ENCODE results near the gene PCYT2. TPM values are rescaled to one million over a fixed set of nuclear protein-coding genes. Genes with fewer than 3 reads are reported as not detected.

The PCYT2 gene
- total RNA-seq, 1 donor from 2014 or later, result 33.9 TPM

DNA sequence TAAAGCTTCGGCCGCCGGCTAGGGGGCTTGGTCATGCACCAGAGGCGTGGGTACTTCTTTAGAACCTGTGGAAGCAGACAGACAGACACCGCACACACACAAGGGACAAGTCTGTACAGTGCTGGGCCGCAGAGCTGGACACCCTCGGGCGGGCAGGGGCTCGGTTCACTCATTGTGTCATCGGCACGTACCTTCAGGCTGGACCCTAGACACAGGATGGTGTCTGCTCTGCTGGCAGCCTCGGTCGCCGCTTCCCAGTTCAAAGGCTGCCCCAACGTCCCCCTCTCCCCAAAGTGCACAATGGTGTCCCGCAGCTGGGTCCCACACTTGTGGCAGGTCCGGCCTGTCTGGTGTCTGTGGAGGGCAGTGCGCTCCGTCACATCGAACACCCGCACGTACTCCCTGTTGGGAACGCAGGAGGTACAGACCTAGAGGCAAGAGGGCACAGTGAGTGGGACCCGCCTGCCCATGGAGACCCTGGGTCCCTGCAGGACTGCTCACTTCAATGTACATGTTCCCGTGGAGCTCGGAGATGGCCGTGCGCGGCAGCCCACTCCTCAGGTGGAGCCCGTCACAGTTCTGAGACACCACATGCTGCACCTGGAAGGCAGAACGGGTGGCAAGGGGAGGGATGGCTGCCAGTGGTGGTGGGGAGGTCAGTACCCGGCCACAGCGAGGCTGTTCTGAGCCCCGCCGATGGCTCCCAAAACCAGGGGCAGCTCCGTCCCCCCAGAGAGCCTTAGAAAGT is 3.1 kb upstream of the PCYT2 start:
- no peak for DNase-seq (ENCODE audit: low spot score)

DNA sequence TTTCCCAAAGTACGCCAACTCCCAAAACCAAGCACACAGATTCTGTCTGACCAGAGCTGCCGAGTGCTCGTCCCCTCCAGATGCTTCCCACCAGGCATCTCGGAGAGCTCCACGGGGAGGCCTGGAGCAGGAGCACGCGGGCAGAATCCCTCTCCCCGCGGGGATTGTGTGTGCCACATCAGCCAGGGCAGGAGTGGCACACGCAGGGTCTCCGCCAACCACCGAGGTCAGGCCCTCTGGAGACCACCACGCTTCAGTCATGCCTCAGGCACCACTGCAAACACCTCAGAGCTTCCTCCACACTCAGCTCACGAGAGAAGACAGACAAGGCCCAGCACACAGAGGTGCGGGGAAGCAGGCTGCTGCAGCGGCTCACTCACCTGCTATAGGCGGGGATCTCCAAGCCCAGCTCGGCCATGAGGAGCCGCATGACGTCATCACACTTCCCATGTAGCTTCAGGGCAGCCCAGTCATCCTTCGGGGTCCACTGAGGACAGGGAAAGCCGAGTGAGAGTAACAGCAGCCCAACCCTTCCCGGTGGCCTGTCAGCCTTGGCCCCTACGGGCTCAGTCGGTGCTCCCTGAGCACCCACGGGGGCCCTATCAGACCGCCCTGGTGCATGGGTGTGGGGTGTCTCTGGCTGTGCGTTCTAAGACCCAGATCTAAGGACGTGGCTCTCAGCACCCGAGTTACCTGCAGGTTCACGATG is 2.3 kb upstream of the PCYT2 start:
- DNase-seq (ENCODE audit: low spot score), result no peak

DNA sequence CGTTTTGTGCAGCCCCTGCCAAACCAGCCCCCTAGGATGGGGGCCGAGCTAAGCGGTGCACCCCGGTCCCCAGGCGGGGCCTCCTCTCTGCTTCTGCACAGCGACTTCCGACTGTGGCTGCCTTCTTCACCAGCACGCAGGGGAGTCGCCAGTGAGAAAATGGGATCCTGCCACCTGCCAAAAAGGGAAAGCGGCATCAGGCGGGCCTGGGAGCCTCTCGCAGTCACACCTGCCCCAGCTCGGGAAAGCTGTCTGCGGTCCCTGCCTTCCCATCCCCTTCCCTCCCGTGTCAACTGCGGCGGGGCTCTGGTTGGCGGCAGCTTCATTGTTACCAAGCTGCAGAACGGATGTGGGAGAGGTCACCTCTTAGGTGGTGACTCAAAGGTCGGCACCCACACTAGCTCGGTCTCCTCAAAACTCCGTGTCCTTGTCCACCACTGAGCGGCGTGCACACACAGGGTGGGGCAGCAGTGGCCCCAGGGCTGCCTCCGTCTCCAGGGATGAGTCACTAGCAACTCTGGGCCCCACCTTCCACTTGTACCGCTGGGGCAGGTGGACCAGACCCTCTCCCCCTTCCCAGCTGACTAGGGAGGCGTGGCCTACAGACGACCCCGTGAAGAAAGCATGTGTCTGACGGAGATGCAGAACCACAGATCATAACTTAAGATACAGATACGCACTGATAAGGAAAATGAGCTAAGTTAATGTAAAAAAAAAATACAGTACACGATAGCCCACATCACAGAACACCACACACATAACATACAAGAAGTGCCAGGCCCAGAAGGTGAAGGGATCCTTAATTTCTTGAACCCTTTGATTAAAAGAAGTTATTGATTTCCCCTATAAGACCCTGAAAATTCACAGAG is 1.5 kb upstream of the PCYT2 start:
- DNase-seq (ENCODE audit: low spot score), result no peak

DNA sequence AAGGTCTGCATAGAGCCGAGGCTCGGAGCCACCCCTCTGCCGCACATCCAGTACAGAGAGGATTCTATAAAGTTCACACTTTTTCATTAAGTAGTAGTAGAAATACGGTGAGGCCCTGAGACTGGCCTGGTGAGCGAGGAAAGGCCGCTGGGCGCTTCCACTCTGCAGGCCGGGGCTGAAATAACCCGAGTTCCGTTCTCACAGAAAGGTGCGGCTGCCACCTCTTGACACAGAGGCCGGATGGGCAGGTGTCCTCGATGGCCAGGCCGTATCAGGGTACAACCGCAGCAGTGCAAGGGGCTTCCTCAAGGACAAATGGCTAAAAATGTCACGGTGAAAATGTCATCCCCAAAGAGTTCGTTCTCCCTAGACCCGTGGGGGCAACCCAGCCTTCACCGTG is 770 bp upstream of the PCYT2 start:
- DNase-seq (ENCODE audit: low spot score), result no peak

DNA sequence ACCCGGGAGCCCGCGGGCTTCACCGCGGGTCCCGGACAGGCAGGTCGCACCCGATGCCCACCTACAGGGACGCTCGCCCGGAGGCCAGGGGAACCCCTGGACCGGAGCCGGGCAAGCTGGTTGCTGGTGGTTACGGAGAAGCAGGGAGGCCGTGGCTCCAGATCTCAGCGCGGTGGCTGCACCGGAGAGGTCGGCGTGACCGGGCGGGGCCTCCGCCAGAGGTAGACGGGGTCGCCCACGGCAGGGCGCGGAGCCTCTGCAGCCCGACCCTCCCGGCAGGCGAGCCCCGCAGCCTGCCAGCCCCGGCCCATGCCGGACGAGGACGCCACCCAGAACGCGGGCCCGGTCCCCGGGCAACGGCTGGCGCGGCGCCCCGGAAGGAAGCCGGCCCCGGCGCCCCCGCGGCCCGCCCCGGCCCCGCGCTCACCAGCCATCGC is 341 bp downstream of the PCYT2 start:
- DNase-seq (ENCODE audit: low spot score), result no peak

DNA sequence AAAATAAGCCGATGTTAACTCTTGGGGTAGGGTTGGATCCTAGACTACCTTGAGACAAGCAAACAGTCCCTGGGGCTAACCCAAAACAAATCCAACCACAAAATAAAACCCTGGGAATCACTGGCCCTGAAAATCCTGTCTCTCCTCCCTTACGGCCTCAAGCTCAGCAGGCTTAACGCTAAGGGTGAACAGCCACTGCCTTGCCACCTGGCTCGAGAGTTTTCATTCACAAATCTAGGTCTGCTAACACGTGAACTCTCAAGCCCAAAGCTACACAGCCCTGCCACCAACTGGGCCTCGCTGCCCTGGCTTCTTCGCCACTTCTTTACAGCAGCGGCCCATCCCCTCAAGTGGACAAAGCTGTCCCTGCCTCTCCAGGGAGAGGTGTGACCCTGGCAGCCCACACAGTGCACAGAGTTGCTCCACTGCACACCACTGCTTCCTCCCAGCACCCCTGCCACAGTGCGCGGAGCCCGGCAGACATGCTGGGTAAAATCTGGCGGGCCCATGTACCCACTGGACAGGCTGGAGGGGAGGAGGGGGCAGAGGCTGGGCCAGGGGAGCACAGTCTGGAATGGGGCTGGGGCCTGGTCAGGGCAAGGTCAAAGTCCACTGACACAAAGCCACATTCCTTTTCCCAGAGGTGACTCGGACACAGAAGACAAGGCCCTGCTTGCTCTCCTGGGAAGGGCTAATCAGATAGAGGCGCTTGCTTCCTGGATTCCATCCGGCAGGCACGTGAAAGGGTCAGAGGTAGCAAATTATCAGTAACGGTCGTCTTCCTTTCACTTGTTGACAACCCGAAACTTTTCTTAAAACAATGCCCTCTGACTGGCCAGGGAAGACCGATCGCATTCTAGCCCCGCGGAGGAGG is 996 bp downstream of the PCYT2 start:
- DNase-seq (ENCODE audit: low spot score), result no peak

DNA sequence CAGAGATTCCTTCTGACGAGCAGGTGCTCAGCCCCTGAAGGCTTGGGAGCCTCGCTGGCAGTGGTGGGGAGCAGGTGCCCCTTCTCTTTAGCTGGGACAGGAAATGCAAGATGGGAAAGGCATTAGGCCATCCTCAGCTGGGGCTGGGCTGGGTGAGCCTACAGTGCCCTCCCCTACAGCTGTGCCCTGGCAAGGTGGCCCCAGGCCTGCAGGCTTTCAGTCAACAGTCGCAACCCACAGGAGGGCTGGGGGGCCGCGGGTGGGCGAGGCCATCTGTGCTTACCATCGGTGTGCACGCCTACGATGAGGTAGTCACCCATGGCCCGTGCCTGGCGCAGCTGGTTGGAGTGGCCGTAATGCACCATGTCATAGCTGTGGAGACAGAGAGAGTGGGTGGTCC is 2.0 kb downstream of the PCYT2 start:
- no peak for DNase-seq (ENCODE audit: low spot score)

DNA sequence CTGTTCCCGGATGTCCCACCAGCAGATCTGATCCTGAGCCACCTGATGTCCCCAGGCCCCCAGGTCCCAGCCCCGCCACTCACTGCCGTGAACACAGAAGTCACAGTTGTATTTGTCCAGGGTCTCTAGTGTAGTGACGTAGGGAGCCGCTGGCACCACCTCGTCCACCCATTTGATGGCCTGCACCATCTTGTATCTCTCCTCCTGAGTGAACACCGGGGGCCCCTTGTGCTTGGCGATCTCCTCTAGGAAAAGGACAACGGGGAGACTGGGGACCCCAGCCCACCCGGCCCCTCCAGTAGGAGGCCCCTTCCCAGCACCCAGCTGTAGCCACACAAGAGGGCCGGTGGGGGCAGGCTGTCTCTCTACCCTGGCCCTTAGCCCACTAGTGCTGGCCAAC is 2.4 kb downstream of the PCYT2 start:
- DNase-seq (ENCODE audit: low spot score), result no peak

DNA sequence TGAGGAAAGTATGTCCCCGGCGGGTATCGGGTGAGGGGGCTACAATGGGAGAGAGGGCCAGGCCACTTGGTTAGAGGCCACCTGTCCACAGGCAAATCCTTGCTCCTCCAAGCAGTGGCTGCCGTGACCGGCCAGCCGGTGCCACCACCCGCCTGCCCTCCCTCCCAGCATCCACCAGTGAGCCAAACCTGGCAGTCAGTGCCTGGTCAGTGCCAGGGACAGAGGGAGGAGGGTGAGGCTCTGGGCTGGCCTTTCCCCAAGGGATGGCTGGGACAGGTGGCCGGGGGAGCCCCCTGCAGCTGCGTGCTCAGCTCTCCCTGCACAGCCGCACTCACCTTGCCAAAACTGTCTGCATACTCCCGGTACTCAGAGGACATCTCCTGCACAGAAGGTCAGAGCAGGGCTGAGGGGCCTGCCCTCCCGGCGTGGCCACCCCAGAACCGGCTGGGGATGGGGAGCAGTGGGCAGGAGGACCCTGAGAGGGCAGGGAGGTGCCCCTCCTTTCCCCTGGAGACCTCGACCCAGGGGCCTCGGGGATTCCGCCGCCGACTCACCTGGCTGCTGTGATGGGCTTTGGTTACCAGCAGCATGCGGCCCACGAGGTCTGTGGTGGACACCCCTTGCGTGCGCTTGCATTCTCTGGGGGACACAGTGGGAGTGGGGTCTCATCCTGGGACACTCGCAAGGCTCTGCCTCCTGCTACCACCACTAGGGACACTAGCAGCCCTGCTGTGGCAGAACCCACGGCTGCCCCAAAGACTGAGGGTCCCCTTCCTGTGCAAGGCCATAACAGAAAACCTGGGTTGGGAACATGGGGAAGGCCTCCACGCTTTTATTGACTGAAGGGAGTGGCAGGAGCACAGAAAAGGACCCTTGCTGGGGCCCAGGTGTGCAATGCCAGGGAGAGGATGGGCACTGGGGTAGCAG is 3.7 kb downstream of the PCYT2 start:
- DNase-seq (ENCODE audit: low spot score), result no peak

DNA sequence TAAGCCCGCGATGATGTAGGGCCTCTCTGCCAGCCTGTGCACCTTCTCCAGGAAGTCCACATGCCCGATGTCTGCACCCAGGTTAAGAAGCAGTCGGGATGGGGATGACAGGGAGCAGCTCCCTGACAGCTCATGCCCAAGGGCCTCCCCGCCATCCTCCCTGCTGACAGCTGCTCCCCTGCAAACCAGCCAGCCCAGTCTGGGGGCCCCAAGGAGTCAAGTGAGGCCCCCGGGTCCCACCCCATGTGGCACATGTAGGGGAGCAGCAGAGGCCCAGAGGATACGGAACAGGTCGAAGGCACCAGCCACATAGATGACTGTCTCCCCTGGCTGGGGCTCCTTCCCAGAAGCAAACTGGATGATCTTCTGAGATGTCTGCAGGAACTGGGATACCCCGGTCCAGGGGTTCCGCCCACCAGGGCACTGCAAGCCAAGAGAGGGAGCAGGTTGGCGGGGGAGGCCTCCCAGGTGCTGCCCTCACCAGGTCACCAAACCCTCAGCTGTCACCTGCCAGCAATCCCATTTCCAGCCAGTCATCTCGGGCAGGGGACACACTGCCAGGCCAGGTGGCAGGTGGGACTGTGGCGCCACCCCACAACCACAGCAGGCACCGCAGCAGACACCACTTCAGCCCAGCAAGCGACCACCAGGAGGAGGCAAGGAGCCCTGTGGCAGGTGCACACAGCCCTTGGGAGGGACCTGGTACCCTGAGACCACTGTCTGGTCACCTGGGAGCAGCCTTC is 4.6 kb downstream of the PCYT2 start:
- no peak for DNase-seq (ENCODE audit: low spot score)

DNA sequence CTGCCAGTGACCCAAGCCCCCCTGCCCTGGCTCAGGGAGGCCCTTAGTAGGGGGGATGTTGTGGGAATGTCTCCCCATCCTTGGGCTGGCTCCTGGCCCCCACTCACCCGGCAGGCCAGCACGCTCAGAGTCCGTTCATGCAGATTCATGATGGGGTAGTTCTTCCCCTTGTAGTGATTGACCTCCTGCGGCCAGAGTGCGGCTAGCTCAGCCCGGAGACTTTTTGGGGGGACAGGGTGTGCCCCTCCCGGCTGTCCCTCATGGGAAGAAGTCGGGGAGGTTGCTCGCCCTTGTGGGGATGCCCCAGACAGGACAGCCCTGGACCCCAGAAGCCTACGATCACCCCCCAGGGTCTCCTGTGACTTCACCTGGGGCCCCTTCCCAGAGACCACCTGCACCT is 5.2 kb downstream of the PCYT2 start:
- DNase-seq (ENCODE audit: low spot score), result no peak

DNA sequence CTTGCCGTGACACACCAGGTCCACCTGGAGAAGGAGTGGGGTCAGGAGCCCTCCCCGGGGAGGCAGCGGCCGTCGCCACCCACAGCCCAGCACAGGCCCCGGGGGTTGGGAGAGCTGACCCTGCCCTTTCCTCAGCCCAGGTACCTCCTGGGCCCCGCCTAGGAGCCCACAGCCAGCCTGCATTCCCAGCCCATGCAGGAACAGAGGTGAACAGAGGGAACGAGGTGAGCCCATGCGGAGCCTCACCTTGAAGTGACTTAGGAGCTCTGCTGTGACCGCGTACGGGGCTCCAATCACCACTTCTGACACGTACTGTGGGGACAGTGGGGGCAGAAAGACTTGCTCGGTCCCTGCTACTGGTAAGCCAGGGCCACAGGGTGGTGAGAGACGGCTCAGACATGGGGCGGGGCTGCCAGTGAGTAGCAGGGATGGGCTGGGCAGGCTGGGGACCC is 5.7 kb downstream of the PCYT2 start:
- DNase-seq (ENCODE audit: low spot score), result no peak

DNA sequence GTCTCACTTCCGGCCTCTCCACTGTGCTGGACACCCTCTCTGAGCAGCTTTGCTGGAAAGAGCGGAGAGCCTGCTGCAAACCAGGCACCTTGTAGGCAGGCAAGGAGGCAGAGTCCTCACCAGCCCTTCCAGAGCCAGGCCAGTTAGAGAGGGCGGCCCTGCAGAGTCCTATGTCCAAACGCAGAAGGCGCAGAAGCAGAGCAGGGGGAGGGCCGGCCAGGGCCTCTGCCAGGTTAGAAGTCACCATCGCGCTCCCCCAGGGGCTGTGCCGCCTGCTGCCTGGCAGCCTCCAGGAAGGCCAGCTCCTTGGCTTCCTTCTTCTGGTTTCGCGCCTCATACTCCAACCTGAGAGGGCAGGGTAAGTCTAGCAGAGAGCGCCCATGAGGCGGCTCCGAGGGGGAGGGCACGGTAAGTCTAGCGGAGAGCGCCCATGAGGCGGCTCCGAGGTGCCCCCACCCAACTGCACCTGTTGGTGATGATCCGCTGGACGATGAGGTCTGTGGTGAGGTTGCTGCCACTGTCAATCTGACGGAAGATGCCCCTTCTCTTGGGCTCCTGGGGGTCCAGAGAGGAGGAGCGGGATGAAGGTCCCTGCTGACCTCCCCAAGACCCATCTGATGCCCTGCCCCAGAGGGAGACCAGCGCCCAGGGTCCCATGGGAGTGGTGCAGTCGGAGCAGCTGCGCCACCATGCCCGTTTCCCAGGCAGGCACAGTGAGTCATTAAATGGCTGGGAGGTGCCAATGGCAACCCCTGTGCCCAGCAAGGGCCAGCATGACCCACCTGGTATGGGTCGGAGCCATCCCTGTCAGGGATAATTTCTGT is 6.4 kb downstream of the PCYT2 start:
- no peak for DNase-seq (ENCODE audit: low spot score)

DNA sequence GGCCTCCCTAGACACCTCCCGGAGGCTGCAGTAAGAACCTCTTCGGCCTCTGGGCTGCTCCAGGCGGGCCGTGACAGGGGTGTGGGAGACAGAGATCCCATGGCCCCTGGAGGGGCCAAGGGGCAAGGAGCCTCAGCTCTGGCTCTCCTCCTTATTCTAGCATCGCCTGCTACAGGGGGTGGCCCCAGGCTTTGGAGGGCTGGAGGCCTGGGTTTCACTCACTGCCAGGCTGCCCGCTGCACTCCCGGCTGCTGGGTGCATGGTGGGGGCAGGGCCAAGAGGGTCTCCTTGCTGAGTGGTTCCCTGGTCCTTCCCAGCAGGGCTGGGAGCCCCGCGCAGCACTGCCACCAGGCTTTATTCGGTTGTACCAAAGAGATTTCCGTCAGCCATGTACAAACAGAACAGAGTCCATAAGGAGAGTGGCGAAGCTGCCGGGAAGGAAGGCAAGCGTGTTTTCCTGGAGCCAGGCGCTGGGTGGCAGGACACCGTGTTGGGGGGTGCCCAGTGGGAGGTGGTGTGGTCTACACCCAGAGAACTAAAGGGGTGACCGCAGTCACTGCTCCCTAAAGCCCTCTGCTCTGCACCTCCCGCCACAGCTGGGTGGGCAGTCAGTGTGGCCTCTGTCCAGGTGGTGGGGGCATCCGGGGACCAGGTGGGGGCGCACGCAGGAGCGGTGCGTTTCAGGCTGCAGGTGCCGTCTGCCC is 7.2 kb downstream of the PCYT2 start:
- no peak for DNase-seq (ENCODE audit: low spot score)

DNA sequence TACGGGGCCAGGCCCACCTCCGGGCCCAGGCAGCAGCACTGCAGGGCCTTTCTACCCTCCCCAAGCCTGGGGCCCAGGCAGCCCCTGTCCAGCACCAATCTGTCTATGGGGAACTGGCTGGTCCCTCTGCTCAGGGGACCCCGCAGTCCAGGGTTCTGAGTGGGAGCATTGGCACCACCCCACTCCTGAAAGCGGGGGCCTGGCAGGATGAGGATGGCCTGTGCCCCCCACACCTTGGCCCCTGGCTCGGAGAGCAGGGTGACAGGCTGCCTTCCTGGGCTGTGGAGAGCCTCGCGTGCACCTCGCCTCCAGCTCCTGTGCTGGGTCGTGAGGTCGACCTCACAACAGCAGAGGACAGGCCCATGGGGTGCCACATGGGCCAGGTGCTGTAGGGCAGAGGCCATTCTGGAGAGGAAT is 7.8 kb downstream of the PCYT2 start:
- DNase-seq (ENCODE audit: low spot score), result no peak

DNA sequence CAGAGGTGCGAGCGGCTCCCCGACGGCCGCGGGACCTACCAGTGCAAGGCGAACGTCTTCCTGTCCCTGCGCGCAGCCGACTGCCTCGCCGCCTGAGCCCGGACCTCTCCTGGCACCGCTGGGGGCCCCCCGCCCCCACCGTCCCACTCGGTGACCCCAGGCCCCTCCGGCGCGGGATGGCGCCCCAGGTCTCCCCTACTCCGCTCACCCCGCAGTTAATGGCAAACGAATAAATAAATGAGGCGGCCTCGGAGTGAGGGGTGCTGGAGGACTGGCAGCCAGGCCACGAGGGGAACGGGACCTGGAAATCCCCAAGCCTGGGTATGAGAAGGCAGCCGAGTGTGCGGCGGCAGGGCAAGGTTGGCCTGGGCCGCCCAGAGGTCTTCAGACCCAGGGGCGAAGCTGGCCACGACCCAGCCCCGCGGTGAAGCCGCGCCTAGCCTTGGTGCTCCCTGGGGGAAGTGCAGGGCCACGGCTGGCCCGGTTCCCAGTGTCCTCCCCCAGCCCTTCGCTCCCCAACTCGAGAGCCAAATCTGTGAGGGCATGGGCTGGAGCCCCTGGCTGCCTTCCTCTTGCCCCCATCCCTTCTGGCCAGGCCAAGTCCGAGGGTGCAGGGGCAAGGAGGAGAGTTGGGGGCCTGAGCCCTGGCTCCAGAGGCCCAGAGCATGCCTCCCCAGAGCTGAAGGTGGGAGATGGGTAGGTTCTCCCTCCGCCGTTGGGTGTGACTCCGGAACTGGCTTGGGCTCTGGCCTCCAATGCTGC is 8.4 kb downstream of the PCYT2 start:
- DNase-seq (ENCODE audit: low spot score), result no peak

Measured in mesenteric fat pad (tissue), 1 donor.